Measurements from ENCODE around the gene LHX3. TPM values are rescaled to one million over a fixed set of nuclear protein-coding genes. Genes with fewer than 3 reads are reported as not detected.

LHX3 gene
- total RNA-seq, 2 donors from 2014 or later, result 1.3 TPM; not detected in 1

GRCh38 chr9:136204145-136204805 is 653 bp downstream of the LHX3 start:
- intact Hi-C loops (cut with DNase I), result no loop called here
- H3K27me3 ChIP-seq (replicated peaks; ENCODE audit: insufficient read depth), result peaks cover 53% of the 10 kb centered on the region

GRCh38 chr9:136203408-136204144 is 1.4 kb downstream of the LHX3 start:
- peaks cover 59% of the 10 kb centered on the region for H3K27me3 ChIP-seq (replicated peaks; ENCODE audit: insufficient read depth)
- no peaks in the 10 kb centered on the region for H3K9me3 ChIP-seq
- no peak overlapping the region for H3K27ac ChIP-seq
- no peaks in the 10 kb centered on the region for H3K36me3 ChIP-seq
- intact Hi-C loops (cut with DNase I), result no loop called here
- TF ChIP-seq POLR2A (IDR thresholded peaks at IDR 0.05) (no peak), POLR2AphosphoS5 (IDR thresholded peaks at IDR 0.05) (no peak), CTCF (IDR thresholded peaks at IDR 0.05) (no peak)
- WGBS, result 25% methylated on average over 24 of the region's 33 CpGs
- no peak for DNase-seq (ENCODE audit: low spot score)
- no peak overlapping the region for H3K4me3 ChIP-seq
- H3K4me1 ChIP-seq (replicated peaks), result no peaks in the 10 kb centered on the region

More at GRCh38 chr9:136204145-136204805, 653 bp downstream of the LHX3 start:
- no peak for DNase-seq (ENCODE audit: low spot score)
- H3K4me1 ChIP-seq (replicated peaks), result no peaks in the 10 kb centered on the region
- no peaks in the 10 kb centered on the region for H3K9me3 ChIP-seq
- no peak overlapping the region for H3K27ac ChIP-seq
- H3K36me3 ChIP-seq, result no peaks in the 10 kb centered on the region
- H3K4me3 ChIP-seq, result no peak overlapping the region
- TF ChIP-seq POLR2AphosphoS5 (IDR thresholded peaks at IDR 0.05) (no peak), CTCF (IDR thresholded peaks at IDR 0.05) (no peak), POLR2A (IDR thresholded peaks at IDR 0.05) (no peak)
- whole genome bisulfite sequencing, result 45% methylated on average over 25 of the region's 25 CpGs

GRCh38 chr9:136202454-136203407 is 2.2 kb downstream of the LHX3 start:
- Histone ChIP-seq H3K9me3 (no peaks in the 10 kb centered on the region), H3K27me3 (replicated peaks; ENCODE audit: insufficient read depth) (peaks cover 67% of the 10 kb centered on the region), H3K4me3 (no peak overlapping the region), H3K27ac (no peak overlapping the region), H3K36me3 (no peaks in the 10 kb centered on the region), H3K4me1 (replicated peaks) (no peaks in the 10 kb centered on the region)
- TF ChIP-seq POLR2AphosphoS5 (IDR thresholded peaks at IDR 0.05), result no peak
- no peak for TF ChIP-seq CTCF (IDR thresholded peaks at IDR 0.05)
- TF ChIP-seq POLR2A (IDR thresholded peaks at IDR 0.05), result no peak
- 19% methylated on average over 50 of the region's 99 CpGs for WGBS
- intact Hi-C loops (cut with DNase I), result no loop called here
- no peak for DNase-seq (ENCODE audit: low spot score)

- intact Hi-C loops (cut with DNase I), result no loop called here
- Histone ChIP-seq H3K27me3 (replicated peaks; ENCODE audit: insufficient read depth) (peaks cover 76% of the 10 kb centered on the region), H3K4me3 (no peak overlapping the region), H3K9me3 (no peaks in the 10 kb centered on the region), H3K4me1 (replicated peaks) (no peaks in the 10 kb centered on the region), H3K27ac (no peak overlapping the region), H3K36me3 (no peaks in the 10 kb centered on the region)
- TF ChIP-seq CTCF (IDR thresholded peaks at IDR 0.05) (no peak), POLR2AphosphoS5 (IDR thresholded peaks at IDR 0.05) (no peak), POLR2A (IDR thresholded peaks at IDR 0.05) (no peak)
- 3% methylated on average over 80 of the region's 85 CpGs for WGBS
- no peak for DNase-seq (ENCODE audit: low spot score)
Measured at GRCh38 chr9:136201609-136202453, 3.1 kb downstream of the LHX3 start.

All from prostate gland (tissue), 2 donors.